GM12878 (cell line): ENCODE measurements around the gene SLAMF1. TPM values are rescaled to one million over a fixed set of nuclear protein-coding genes. Genes with fewer than 3 reads are reported as not detected.

Experiments used
- ATF7 ChIP-seq: fragments of 450-650 bp; IDR thresholded peaks from 2 replicates; pipeline ENCODE4 v1.6.1; 2016; ENCODE audit warnings: low read depth, mild to moderate bottlenecking
- CEBPB ChIP-seq, 2 experiments: fragments of 150-350 bp in 1 of 2; IDR thresholded peaks; 2 replicates each; pipeline ENCODE4 v1.6.1; 2012 to 2014; ENCODE audit warnings: low read depth in 2 of 2, low read length in 2 of 2, borderline replicate concordance in 1 of 2, inconsistent platforms in 1 of 2
- DPF2 ChIP-seq: fragments of 450-650 bp; IDR thresholded peaks from 2 replicates; pipeline ENCODE4 v1.6.1; 2017; ENCODE audit warnings: mild to moderate bottlenecking
- FOS ChIP-seq: IDR thresholded peaks from 3 replicates; pipeline ENCODE4 v1.6.1; 2011; ENCODE audit warnings: borderline replicate concordance; ENCODE audit not compliant: insufficient read length; ENCODE audit errors: extremely low read depth
- GABPA ChIP-seq: IDR thresholded peaks from 2 replicates; pipeline ENCODE4 v1.6.1; 2014; ENCODE audit warnings: antibody characterized with exemption, low read depth, mild to moderate bottlenecking, inconsistent platforms
- HCFC1 ChIP-seq: fragments of 150-350 bp; IDR thresholded peaks from 2 replicates; pipeline ENCODE4 v1.6.1; 2014; ENCODE audit warnings: low read length
- MEF2B ChIP-seq: fragments of 450-650 bp; IDR thresholded peaks from 2 replicates; pipeline ENCODE4 v1.6.1; 2018; ENCODE audit warnings: mild to moderate bottlenecking, moderate library complexity; ENCODE audit not compliant: partially characterized antibody, poor library complexity, severe bottlenecking
- NFXL1 ChIP-seq: fragments of 450-650 bp; IDR thresholded peaks from 2 replicates; pipeline ENCODE4 v1.6.1; 2017; ENCODE audit warnings: antibody characterized with exemption, mild to moderate bottlenecking, borderline replicate concordance
- NRF1 ChIP-seq: conservative IDR thresholded peaks from 2 replicates; pipeline ENCODE4 v1.6.1; 2011; ENCODE audit warnings: mild to moderate bottlenecking, low read depth, low read length, improper control_type of control experiment
- POLR2A ChIP-seq: IDR thresholded peaks from 2 replicates; pipeline ENCODE4 v1.6.1; 2011; ENCODE audit warnings: low read depth, mild to moderate bottlenecking, low read length
- SMAD5 ChIP-seq: IDR thresholded peaks from 2 replicates; pipeline ENCODE4 v1.6.1; 2016; ENCODE audit warnings: antibody characterized with exemption, low read depth
- SREBF2 ChIP-seq: IDR thresholded peaks from 2 replicates; pipeline ENCODE4 v1.6.1; 2012; ENCODE audit warnings: mild to moderate bottlenecking, low read length
- STAT1 ChIP-seq: fragments of 450-650 bp; conservative IDR thresholded peaks from 2 replicates; pipeline ENCODE4 v1.6.1; 2014; ENCODE audit warnings: antibody characterized with exemption, mild to moderate bottlenecking
- TCF7 ChIP-seq: IDR thresholded peaks from 2 replicates; pipeline ENCODE4 v1.6.1; 2014; ENCODE audit warnings: antibody characterized with exemption, borderline replicate concordance
- YBX1 ChIP-seq: fragments of 450-650 bp; IDR thresholded peaks from 2 replicates; pipeline ENCODE4 v1.6.1; 2016; ENCODE audit warnings: antibody characterized with exemption
- ZNF24 ChIP-seq: fragments of 450-650 bp; IDR thresholded peaks from 2 replicates; pipeline ENCODE4 v1.6.1; 2017; ENCODE audit warnings: antibody characterized with exemption, mild to moderate bottlenecking
- polyA plus RNA-seq, 11 experiments: library from polyadenylated mRNA; depleted of rRNA in 4 of 11; unstranded in 6 of 11; stranded (reverse) in 5 of 11; fragments of >200 nt; fragmentation: Nextera tagmentation in 4 of 11; fragmentation: Illumina TruSeq in 1 of 11; extraction: Ambion mirVana in 4 of 11; extraction: Trizol in 1 of 11; gene quantifications; 1 replicate in 1 of 11; 2 replicates in 10 of 11; pipeline versions ENCODE4 v1.2.1 to v1.2.3, GENCODE V29; 2011 to 2016; ENCODE audit warnings: inconsistent platforms in 2 of 11, missing spikeins in 2 of 11, low read depth in 1 of 11
- total RNA-seq, 4 experiments: library from RNA; depleted of rRNA in 3 of 4; stranded (reverse); fragments of >200 nt in 3 of 4; fragmentation: Illumina TruSeq in 1 of 4; extraction: Trizol in 1 of 4; gene quantifications; 2 replicates each; pipeline versions ENCODE4 v1.2.1 to v1.2.3, GENCODE V29; 2013 to 2021
- TF ChIP-seq, protein P1 (sequence below): fragments of 450-650 bp; IDR thresholded peaks from 2 replicates; pipeline ENCODE4 v1.6.1; 2017; ENCODE audit warnings: borderline replicate concordance
- TF ChIP-seq, protein P2 (sequence below): fragments of 450-650 bp; IDR thresholded peaks from 2 replicates; pipeline ENCODE4 v1.6.1; 2017; ENCODE audit warnings: mild to moderate bottlenecking, low read depth, inconsistent platforms; ENCODE audit not compliant: poor library complexity, severe bottlenecking
- TF ChIP-seq, protein P3 (sequence below): fragments of 450-650 bp; IDR thresholded peaks from 2 replicates; pipeline ENCODE4 v1.6.1; 2014; ENCODE audit warnings: mild to moderate bottlenecking
- TF ChIP-seq, protein P4 (sequence below): fragments of 450-650 bp; IDR thresholded peaks from 2 replicates; pipeline ENCODE4 v1.6.1; 2016; ENCODE audit warnings: mild to moderate bottlenecking, moderate library complexity, borderline replicate concordance
- TF ChIP-seq, protein P5 (sequence below): fragments of 450-650 bp; IDR thresholded peaks from 2 replicates; pipeline ENCODE4 v1.6.1; 2016; ENCODE audit warnings: mild to moderate bottlenecking

The SLAMF1 gene
- total and polyA plus RNA-seq, 10 of the 15 experiments (the other 5 are each of a cell fraction or from before 2014, with no cell fraction given): 87.3 to 260 (median 131) TPM

DNA sequence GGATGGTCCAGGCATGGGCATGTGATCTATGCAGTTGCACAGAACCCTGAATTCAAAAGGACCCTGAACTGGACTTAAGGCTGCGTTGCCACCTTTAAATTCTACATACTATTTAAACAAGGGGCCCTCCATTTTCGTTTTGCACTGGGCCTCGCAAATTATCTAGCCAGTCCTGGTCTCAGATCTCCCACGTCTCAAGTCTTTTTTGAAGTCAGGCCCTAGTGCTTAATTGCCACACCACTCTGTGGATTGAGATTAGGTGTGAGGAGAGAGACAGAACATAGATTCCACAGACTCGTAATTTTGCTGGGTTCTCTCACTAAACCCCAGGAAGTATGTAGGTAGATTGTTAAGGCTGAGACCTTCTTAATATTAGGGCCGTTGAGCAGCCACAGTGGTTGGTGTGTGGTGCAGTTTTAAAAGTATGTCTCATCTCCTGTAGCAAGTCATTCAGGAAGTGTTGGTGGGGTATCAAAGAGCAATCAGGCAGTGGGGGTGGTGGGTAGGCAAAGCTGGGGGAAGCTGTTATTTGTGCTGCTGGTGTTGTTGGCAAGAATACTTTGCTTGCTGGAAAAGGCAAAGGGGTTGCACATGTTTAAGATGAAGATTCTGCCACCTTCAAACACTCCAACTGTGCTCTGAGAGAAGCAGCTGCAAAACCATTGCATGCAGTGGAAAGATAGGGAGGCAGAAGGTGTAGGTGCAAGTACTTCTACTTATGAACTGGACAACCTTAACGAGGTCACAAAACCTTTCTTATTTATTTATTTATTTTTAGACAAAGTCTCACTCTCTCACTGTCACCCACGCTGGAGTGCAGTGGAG, 78.8 kb downstream of the SLAMF1 start (continued):
- TF ChIP-seq, protein P1, sequence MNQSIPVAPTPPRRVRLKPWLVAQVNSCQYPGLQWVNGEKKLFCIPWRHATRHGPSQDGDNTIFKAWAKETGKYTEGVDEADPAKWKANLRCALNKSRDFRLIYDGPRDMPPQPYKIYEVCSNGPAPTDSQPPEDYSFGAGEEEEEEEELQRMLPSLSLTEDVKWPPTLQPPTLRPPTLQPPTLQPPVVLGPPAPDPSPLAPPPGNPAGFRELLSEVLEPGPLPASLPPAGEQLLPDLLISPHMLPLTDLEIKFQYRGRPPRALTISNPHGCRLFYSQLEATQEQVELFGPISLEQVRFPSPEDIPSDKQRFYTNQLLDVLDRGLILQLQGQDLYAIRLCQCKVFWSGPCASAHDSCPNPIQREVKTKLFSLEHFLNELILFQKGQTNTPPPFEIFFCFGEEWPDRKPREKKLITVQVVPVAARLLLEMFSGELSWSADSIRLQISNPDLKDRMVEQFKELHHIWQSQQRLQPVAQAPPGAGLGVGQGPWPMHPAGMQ: no peak
- no peak for TF ChIP-seq ZNF24
- TF ChIP-seq ATF7: 0 out of 2 replicates have a peak, but pooled peaks have one; percentile 45
- no peak for TF ChIP-seq FOS
- no peak for TF ChIP-seq SMAD5
- TF ChIP-seq CEBPB (IDR thresholded peaks at IDR 0.05; ENCODE audit: borderline replicate concordance in 1 of 2, low read depth in 2 of 2, low read length in 2 of 2): no peak
- no peak for TF ChIP-seq NFXL1
- TF ChIP-seq STAT1: no peak
- no peak; the same call in 1 of the 2 replicates for TF ChIP-seq TCF7
- TF ChIP-seq, protein P2, sequence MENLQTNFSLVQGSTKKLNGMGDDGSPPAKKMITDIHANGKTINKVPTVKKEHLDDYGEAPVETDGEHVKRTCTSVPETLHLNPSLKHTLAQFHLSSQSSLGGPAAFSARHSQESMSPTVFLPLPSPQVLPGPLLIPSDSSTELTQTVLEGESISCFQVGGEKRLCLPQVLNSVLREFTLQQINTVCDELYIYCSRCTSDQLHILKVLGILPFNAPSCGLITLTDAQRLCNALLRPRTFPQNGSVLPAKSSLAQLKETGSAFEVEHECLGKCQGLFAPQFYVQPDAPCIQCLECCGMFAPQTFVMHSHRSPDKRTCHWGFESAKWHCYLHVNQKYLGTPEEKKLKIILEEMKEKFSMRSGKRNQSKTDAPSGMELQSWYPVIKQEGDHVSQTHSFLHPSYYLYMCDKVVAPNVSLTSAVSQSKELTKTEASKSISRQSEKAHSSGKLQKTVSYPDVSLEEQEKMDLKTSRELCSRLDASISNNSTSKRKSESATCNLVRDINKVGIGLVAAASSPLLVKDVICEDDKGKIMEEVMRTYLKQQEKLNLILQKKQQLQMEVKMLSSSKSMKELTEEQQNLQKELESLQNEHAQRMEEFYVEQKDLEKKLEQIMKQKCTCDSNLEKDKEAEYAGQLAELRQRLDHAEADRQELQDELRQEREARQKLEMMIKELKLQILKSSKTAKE: peak; percentile 26
- peak; percentile 12 for TF ChIP-seq MEF2B
- TF ChIP-seq NRF1: no peak
- TF ChIP-seq, protein P3, sequence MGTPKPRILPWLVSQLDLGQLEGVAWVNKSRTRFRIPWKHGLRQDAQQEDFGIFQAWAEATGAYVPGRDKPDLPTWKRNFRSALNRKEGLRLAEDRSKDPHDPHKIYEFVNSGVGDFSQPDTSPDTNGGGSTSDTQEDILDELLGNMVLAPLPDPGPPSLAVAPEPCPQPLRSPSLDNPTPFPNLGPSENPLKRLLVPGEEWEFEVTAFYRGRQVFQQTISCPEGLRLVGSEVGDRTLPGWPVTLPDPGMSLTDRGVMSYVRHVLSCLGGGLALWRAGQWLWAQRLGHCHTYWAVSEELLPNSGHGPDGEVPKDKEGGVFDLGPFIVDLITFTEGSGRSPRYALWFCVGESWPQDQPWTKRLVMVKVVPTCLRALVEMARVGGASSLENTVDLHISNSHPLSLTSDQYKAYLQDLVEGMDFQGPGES: no peak
- no peak for TF ChIP-seq YBX1
- peak; percentile 38; the same call in 1 of the 2 replicates for TF ChIP-seq POLR2A
- TF ChIP-seq, protein P4, sequence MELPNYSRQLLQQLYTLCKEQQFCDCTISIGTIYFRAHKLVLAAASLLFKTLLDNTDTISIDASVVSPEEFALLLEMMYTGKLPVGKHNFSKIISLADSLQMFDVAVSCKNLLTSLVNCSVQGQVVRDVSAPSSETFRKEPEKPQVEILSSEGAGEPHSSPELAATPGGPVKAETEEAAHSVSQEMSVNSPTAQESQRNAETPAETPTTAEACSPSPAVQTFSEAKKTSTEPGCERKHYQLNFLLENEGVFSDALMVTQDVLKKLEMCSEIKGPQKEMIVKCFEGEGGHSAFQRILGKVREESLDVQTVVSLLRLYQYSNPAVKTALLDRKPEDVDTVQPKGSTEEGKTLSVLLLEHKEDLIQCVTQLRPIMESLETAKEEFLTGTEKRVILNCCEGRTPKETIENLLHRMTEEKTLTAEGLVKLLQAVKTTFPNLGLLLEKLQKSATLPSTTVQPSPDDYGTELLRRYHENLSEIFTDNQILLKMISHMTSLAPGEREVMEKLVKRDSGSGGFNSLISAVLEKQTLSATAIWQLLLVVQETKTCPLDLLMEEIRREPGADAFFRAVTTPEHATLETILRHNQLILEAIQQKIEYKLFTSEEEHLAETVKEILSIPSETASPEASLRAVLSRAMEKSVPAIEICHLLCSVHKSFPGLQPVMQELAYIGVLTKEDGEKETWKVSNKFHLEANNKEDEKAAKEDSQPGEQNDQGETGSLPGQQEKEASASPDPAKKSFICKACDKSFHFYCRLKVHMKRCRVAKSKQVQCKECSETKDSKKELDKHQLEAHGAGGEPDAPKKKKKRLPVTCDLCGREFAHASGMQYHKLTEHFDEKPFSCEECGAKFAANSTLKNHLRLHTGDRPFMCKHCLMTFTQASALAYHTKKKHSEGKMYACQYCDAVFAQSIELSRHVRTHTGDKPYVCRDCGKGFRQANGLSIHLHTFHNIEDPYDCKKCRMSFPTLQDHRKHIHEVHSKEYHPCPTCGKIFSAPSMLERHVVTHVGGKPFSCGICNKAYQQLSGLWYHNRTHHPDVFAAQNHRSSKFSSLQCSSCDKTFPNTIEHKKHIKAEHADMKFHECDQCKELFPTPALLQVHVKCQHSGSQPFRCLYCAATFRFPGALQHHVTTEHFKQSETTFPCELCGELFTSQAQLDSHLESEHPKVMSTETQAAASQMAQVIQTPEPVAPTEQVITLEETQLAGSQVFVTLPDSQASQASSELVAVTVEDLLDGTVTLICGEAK: no peak
- TF ChIP-seq DPF2: no peak
- no peak for TF ChIP-seq GABPA
- TF ChIP-seq, protein P5, sequence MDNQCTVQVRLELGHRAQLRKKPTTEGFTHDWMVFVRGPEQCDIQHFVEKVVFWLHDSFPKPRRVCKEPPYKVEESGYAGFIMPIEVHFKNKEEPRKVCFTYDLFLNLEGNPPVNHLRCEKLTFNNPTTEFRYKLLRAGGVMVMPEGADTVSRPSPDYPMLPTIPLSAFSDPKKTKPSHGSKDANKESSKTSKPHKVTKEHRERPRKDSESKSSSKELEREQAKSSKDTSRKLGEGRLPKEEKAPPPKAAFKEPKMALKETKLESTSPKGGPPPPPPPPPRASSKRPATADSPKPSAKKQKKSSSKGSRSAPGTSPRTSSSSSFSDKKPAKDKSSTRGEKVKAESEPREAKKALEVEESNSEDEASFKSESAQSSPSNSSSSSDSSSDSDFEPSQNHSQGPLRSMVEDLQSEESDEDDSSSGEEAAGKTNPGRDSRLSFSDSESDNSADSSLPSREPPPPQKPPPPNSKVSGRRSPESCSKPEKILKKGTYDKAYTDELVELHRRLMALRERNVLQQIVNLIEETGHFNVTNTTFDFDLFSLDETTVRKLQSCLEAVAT: no peak
- no peak for TF ChIP-seq HCFC1
- TF ChIP-seq SREBF2: no peak
